GM23338 (cell line): ENCODE measurements around the gene DYNC1LI2.

Experiments used
- CREB1 ChIP-seq: fragments of 250-450 bp; sonication (Bioruptor Pico); IDR thresholded peaks from 2 replicates; pipeline ENCODE4 v1.5.0; 2020; ENCODE audit warnings: low read depth, mild to moderate bottlenecking, moderate library complexity
- EZH2 ChIP-seq: fragments of 200-600 bp; sonication (generic); IDR thresholded peaks from one replicate; pipeline ENCODE4 v1.8.0; 2017; ENCODE audit warnings: antibody characterized with exemption, mild to moderate bottlenecking, low read depth; ENCODE audit not compliant: unreplicated experiment
- EZH2phosphoT487 ChIP-seq: fragments of 200-600 bp; sonication (generic); IDR thresholded peaks from one replicate; pipeline ENCODE4 v1.8.1; 2018; ENCODE audit warnings: antibody characterized with exemption; ENCODE audit not compliant: unreplicated experiment
- JUNB ChIP-seq: IDR thresholded peaks from one replicate; pipeline ENCODE4 v1.6.1; 2016; ENCODE audit warnings: antibody characterized with exemption; ENCODE audit not compliant: unreplicated experiment
- NANOG ChIP-seq: IDR thresholded peaks from 2 replicates; pipeline ENCODE4 v1.6.1; 2016; ENCODE audit warnings: antibody characterized with exemption, borderline replicate concordance
- POLR2AphosphoS5 ChIP-seq: IDR thresholded peaks from 2 replicates; pipeline ENCODE4 v1.6.1; 2016; ENCODE audit warnings: antibody characterized with exemption, low read depth
- STAT1 ChIP-seq: IDR thresholded peaks from one replicate; pipeline ENCODE4 v1.6.1; 2016; ENCODE audit warnings: antibody characterized with exemption; ENCODE audit not compliant: unreplicated experiment
- ZNF114 ChIP-seq: fragments of 250-450 bp; sonication (Bioruptor Pico); IDR thresholded peaks from 2 replicates; pipeline ENCODE4 v1.5.0; 2020; ENCODE audit warnings: mild to moderate bottlenecking, moderate library complexity
- ZNF331 ChIP-seq: fragments of 250-450 bp; sonication (Bioruptor Pico); IDR thresholded peaks from 2 replicates; pipeline ENCODE4 v1.5.0; 2020; ENCODE audit warnings: low read depth, mild to moderate bottlenecking, moderate library complexity
- TF ChIP-seq, protein P1 (sequence below), 2 experiments: fragments of 200-600 bp in 1 of 2; sonication (generic) in 1 of 2; conservative IDR thresholded peaks; 2 replicates each; pipeline versions ENCODE4 v1.5.1 to v1.6.1; 2016 to 2017; ENCODE audit warnings: antibody characterized with exemption in 2 of 2, low read depth in 2 of 2, mild to moderate bottlenecking in 2 of 2, moderate library complexity in 1 of 2
- TF ChIP-seq, protein P2 (sequence below): IDR thresholded peaks from one replicate; pipeline ENCODE4 v1.6.1; 2018; ENCODE audit warnings: antibody characterized with exemption; ENCODE audit not compliant: unreplicated experiment
- TF ChIP-seq, protein P3 (sequence below): IDR thresholded peaks from 2 replicates; pipeline ENCODE4 v1.6.1; 2016; ENCODE audit warnings: antibody characterized with exemption
- TF ChIP-seq, protein P4 (sequence below): fragments of 250-450 bp; sonication (Bioruptor Pico); IDR thresholded peaks from 2 replicates; pipeline ENCODE4 v1.5.0; 2020; ENCODE audit warnings: mild to moderate bottlenecking, moderate library complexity

DNA sequence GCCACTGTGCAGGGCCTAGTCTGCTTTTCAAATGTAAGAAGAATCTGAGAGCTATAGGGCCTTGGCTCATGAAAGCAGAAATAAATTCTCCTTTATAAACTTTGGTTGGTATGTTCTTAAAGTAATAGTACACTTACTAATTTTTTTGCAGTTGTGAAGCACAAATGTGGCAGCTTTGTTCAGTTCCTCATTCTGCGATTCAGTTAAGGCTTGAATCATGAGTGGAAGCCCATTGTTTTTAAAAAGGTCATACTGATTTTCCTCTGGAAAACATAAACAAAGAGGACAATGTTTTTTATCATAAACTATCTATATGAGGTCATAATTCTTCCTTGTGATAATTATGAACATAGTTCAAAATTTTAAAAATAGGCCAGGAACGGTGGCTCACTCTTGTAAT is 23.6 kb upstream of the DYNC1LI2 start:
- TF ChIP-seq, protein P1, sequence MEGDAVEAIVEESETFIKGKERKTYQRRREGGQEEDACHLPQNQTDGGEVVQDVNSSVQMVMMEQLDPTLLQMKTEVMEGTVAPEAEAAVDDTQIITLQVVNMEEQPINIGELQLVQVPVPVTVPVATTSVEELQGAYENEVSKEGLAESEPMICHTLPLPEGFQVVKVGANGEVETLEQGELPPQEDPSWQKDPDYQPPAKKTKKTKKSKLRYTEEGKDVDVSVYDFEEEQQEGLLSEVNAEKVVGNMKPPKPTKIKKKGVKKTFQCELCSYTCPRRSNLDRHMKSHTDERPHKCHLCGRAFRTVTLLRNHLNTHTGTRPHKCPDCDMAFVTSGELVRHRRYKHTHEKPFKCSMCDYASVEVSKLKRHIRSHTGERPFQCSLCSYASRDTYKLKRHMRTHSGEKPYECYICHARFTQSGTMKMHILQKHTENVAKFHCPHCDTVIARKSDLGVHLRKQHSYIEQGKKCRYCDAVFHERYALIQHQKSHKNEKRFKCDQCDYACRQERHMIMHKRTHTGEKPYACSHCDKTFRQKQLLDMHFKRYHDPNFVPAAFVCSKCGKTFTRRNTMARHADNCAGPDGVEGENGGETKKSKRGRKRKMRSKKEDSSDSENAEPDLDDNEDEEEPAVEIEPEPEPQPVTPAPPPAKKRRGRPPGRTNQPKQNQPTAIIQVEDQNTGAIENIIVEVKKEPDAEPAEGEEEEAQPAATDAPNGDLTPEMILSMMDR (conservative IDR thresholded peaks at IDR 0.05; ENCODE audit: low read depth in 2 of 2): no peak
- no peak for TF ChIP-seq POLR2AphosphoS5
- no peak for TF ChIP-seq EZH2
- TF ChIP-seq, protein P2, sequence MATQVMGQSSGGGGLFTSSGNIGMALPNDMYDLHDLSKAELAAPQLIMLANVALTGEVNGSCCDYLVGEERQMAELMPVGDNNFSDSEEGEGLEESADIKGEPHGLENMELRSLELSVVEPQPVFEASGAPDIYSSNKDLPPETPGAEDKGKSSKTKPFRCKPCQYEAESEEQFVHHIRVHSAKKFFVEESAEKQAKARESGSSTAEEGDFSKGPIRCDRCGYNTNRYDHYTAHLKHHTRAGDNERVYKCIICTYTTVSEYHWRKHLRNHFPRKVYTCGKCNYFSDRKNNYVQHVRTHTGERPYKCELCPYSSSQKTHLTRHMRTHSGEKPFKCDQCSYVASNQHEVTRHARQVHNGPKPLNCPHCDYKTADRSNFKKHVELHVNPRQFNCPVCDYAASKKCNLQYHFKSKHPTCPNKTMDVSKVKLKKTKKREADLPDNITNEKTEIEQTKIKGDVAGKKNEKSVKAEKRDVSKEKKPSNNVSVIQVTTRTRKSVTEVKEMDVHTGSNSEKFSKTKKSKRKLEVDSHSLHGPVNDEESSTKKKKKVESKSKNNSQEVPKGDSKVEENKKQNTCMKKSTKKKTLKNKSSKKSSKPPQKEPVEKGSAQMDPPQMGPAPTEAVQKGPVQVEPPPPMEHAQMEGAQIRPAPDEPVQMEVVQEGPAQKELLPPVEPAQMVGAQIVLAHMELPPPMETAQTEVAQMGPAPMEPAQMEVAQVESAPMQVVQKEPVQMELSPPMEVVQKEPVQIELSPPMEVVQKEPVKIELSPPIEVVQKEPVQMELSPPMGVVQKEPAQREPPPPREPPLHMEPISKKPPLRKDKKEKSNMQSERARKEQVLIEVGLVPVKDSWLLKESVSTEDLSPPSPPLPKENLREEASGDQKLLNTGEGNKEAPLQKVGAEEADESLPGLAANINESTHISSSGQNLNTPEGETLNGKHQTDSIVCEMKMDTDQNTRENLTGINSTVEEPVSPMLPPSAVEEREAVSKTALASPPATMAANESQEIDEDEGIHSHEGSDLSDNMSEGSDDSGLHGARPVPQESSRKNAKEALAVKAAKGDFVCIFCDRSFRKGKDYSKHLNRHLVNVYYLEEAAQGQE: no peak
- no peak for TF ChIP-seq EZH2phosphoT487
- no peak for TF ChIP-seq CREB1
- no peak for TF ChIP-seq ZNF331 (CRISPR knock-in tag)
- TF ChIP-seq STAT1: no peak
- TF ChIP-seq JUNB: no peak
- TF ChIP-seq, protein P3, sequence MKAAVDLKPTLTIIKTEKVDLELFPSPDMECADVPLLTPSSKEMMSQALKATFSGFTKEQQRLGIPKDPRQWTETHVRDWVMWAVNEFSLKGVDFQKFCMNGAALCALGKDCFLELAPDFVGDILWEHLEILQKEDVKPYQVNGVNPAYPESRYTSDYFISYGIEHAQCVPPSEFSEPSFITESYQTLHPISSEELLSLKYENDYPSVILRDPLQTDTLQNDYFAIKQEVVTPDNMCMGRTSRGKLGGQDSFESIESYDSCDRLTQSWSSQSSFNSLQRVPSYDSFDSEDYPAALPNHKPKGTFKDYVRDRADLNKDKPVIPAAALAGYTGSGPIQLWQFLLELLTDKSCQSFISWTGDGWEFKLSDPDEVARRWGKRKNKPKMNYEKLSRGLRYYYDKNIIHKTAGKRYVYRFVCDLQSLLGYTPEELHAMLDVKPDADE: no peak
- TF ChIP-seq, protein P4, sequence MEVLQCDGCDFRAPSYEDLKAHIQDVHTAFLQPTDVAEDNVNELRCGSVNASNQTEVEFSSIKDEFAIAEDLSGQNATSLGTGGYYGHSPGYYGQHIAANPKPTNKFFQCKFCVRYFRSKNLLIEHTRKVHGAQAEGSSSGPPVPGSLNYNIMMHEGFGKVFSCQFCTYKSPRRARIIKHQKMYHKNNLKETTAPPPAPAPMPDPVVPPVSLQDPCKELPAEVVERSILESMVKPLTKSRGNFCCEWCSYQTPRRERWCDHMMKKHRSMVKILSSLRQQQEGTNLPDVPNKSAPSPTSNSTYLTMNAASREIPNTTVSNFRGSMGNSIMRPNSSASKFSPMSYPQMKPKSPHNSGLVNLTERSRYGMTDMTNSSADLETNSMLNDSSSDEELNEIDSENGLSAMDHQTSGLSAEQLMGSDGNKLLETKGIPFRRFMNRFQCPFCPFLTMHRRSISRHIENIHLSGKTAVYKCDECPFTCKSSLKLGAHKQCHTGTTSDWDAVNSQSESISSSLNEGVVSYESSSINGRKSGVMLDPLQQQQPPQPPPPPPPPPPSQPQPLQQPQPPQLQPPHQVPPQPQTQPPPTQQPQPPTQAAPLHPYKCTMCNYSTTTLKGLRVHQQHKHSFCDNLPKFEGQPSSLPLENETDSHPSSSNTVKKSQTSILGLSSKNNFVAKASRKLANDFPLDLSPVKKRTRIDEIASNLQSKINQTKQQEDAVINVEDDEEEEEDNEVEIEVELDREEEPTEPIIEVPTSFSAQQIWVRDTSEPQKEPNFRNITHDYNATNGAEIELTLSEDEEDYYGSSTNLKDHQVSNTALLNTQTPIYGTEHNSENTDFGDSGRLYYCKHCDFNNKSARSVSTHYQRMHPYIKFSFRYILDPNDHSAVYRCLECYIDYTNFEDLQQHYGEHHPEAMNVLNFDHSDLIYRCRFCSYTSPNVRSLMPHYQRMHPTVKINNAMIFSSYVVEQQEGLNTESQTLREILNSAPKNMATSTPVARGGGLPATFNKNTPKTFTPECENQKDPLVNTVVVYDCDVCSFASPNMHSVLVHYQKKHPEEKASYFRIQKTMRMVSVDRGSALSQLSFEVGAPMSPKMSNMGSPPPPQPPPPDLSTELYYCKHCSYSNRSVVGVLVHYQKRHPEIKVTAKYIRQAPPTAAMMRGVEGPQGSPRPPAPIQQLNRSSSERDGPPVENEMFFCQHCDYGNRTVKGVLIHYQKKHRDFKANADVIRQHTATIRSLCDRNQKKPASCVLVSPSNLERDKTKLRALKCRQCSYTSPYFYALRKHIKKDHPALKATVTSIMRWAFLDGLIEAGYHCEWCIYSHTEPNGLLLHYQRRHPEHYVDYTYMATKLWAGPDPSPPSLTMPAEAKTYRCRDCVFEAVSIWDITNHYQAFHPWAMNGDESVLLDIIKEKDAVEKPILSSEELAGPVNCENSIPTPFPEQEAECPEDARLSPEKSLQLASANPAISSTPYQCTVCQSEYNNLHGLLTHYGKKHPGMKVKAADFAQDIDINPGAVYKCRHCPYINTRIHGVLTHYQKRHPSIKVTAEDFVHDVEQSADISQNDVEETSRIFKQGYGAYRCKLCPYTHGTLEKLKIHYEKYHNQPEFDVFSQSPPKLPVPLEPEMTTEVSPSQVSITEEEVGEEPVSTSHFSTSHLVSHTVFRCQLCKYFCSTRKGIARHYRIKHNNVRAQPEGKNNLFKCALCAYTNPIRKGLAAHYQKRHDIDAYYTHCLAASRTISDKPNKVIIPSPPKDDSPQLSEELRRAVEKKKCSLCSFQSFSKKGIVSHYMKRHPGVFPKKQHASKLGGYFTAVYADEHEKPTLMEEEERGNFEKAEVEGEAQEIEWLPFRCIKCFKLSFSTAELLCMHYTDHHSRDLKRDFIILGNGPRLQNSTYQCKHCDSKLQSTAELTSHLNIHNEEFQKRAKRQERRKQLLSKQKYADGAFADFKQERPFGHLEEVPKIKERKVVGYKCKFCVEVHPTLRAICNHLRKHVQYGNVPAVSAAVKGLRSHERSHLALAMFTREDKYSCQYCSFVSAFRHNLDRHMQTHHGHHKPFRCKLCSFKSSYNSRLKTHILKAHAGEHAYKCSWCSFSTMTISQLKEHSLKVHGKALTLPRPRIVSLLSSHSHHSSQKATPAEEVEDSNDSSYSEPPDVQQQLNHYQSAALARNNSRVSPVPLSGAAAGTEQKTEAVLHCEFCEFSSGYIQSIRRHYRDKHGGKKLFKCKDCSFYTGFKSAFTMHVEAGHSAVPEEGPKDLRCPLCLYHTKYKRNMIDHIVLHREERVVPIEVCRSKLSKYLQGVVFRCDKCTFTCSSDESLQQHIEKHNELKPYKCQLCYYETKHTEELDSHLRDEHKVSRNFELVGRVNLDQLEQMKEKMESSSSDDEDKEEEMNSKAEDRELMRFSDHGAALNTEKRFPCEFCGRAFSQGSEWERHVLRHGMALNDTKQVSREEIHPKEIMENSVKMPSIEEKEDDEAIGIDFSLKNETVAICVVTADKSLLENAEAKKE (CRISPR knock-in tag): no peak
- TF ChIP-seq NANOG: no peak
- no peak for TF ChIP-seq ZNF114 (CRISPR knock-in tag)
